ENCODE data around the gene WDR59. TPM values are rescaled to one million over a fixed set of nuclear protein-coding genes. Genes with fewer than 3 reads are reported as not detected.
A peak's percentile ranks its signal among the peaks of the same experiment; 100 is the strongest.
"Not testable (repeated sequence)": the region's sequence is repeated elsewhere in the genome, so short reads cannot be mapped to it uniquely, and the experiment has no call there.

Gene WDR59
- total RNA-seq, 2 donors from 2014 or later = 35.7 to 42.9 TPM

GRCh38 chr16:74990832-74991231 is 5.9 kb upstream of the WDR59 start:
- intact Hi-C loops (cut with DNase I) = no loop called here
- ATAC-seq (no peak), DNase-seq (no peak)

DNA sequence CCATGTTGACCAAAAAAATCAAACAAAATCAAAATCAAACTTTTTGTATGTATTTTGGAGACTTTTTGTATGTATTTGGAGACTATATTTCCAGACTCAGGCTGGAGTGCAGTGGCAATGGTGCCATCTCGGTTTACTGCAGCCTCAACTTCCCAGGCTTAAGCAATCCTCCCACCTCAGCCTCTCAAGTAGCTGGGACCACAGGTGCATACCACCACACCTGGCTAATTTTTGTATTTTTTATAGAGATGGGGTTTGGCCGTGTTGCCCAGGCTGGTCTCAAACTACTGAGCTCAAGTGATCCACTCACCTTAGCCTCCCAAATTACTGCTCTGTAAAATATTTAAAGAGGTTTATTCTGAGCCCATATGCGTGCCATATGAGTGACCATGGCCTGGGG is 4.9 kb upstream of the WDR59 start:
- ATAC-seq; intact Hi-C loops (cut with DNase I); DNase-seq: not testable (repeated sequence)

- DNase-seq (no peak), ATAC-seq (no peak)
- intact Hi-C loops (cut with DNase I) = no loop called here
Observed at GRCh38 chr16:74987027-74987681, 2.2 kb upstream of the WDR59 start.

- DNase-seq (no peak), ATAC-seq (no peak)
- intact Hi-C loops (cut with DNase I) = no loop called here
Observed at GRCh38 chr16:74984194-74984528, 762 bp downstream of the WDR59 start.

GRCh38 chr16:74982256-74982655 is 2.7 kb downstream of the WDR59 start:
- intact Hi-C loops (cut with DNase I) = no loop called here
- DNase-seq (no peak), ATAC-seq (no peak)

DNA sequence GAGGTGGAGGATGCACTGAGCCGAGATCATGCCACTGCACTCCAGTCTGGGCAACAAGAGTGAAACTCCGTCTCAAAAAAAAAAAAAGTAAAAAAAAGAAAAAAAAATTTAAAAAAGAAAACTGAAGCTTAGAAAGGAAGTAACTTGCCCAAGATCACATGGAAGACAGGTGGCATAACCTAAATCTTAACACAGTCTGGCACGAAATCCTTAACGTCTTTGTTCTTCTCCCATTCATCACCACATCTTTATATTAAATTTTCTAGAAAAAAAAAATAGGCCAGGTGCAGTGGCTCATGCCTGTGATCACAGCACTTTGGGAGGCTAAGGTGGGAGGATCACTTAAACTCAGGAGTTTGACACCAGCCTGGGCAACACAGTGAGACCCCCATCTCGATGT is 9.3 kb downstream of the WDR59 start:
- intact Hi-C loops (cut with DNase I) = no loop called here
- ATAC-seq (no peak), DNase-seq (no peak)

- intact Hi-C loops (cut with DNase I) = no loop called here
Observed at GRCh38 chr16:74973304-74973703, 11.6 kb downstream of the WDR59 start.

DNA sequence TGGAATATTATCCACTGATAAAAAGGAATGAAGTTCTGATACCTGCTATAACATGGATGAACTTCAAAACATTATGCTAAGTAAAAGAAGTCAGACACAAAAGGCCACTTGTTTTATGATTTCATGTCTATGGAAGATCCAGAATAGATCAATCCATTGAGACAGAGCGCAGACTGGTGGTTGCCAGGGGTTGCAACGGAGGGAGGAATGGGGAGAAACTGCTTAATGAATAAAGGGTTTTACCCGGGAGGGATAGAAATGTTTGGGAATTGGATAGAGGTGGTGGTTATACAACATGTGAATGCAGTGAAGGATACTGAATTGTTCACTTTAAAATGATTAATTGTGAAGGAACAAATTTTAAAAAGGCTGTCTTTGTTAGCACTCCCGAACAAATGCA is 30.2 kb downstream of the WDR59 start:
- no peak for DNase-seq
- intact Hi-C loops (cut with DNase I) = no loop called here
- no peak for ATAC-seq

More at GRCh38 chr16:74973304-74973703, 11.6 kb downstream of the WDR59 start:
- DNase-seq (no peak), ATAC-seq (no peak)

GRCh38 chr16:74951681-74952080 is 33.2 kb downstream of the WDR59 start:
- ATAC-seq = no peak
- no peak for DNase-seq
- intact Hi-C loops (cut with DNase I) = no loop called here

DNA sequence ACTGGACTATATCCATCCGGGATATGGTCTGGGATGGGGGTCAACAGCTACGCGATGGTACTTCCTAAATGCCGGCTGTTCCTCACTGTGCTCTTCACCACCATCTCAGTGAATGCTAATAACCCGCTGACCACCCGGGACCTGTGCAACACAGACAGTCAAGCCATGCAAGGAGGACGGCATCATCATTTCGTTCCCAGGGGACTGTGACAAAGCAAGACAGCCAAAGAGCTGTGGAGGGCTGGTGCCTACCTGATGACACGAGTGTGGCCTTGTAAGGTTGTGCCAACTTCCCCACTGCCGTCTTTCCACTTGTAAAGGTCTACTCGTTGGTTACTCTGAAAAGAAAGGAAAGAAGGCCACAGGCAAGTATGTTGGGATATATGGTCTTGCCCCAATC is 33.7 kb downstream of the WDR59 start:
- no peak for DNase-seq
- intact Hi-C loops (cut with DNase I) = no loop called here
- no peak for ATAC-seq

DNA sequence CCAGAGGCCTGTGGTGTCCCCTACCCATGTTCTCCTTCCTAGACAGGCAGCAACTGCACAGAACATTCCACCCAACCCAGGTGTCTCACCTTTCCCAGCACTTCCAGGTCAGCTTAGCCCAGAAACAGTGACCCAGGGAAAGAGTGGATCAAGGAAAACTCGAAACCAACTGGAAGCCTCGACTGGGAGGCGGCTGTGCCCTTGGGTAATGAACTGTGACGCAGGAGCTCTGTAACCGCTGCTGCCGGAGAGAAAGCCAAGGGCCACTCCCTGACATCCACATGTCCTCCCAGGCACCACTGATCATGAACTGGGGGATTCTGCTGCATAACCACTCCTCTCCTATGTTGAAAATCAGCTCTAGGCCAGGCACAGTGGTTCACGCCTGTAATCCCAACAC is 34.4 kb downstream of the WDR59 start:
- DNase-seq = no peak
- intact Hi-C loops (cut with DNase I) = no loop called here
- ATAC-seq = no peak

GRCh38 chr16:74949309-74949708 is 35.6 kb downstream of the WDR59 start:
- no peak for DNase-seq
- intact Hi-C loops (cut with DNase I) = no loop called here
- no peak for ATAC-seq

GRCh38 chr16:74944466-74944865 is 40.5 kb downstream of the WDR59 start:
- no peak for ATAC-seq
- intact Hi-C loops (cut with DNase I) = no loop called here
- DNase-seq = no peak

- no peak for DNase-seq
- intact Hi-C loops (cut with DNase I) = no loop called here
- peak; percentile 53 to 57 for ATAC-seq
Observed at GRCh38 chr16:74942977-74943918, 41.7 kb downstream of the WDR59 start.

GRCh38 chr16:74942566-74942965 is 42.4 kb downstream of the WDR59 start:
- intact Hi-C loops (cut with DNase I) = no loop called here
- DNase-seq (no peak), ATAC-seq (peak; percentile 19 to 35)

DNA sequence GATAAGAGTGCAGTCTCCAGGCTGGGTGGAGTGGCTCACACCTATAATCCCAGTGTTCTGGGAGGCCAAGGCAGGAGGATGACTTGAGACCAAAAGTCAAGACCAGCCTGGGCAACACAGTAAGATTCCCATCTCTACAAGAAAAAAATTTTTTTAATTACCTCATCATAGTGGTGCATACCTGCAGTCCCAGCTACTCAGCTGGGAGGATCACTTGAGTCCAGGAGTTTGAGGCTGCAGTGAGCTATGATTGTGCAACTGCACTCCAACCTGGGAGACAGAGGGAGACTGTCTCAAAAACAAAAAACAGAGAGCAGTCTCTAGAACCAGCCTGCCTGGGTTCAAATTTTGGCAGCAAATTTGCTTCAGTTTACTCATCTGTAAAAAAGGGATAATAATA is 45.2 kb downstream of the WDR59 start:
- intact Hi-C loops (cut with DNase I) = no loop called here
- no peak for ATAC-seq
- no peak for DNase-seq

DNA sequence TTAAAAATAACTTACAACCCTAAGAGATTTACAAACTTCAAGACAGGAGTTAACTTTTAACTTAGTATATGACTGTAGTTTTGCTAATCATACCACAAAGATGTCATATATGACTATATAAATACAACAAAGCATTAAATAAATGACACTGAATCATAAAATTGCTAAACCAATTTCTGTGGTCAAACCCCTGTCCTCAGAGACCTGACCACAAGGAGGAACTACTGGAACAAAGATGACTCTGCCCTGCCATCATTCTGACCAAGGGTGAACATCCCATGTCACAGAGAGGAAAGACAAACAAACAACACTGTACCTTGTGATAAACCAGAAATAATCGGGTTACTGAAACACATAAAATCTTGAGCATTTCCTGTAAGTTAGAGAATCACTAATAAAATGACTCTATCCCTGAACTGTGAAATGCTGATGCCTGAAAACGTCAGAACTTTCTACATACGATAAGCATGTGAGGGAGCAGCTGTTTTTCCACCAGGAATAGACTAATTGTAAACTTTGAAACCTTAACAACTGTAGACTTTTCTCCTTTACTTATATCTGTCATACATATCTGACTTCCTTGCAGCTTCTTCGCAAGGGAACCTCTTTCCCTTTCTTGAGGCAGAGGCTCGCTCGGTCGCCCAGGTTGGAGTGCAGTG is 47.9 kb downstream of the WDR59 start:
- no peak for DNase-seq
- intact Hi-C loops (cut with DNase I) = no loop called here
- no peak for ATAC-seq

- intact Hi-C loops (cut with DNase I) = no loop called here
- no peak for DNase-seq
- no peak for ATAC-seq
Observed at GRCh38 chr16:74931445-74931844, 53.5 kb downstream of the WDR59 start.

GRCh38 chr16:74929636-74930035 is 55.3 kb downstream of the WDR59 start:
- ATAC-seq (no peak), DNase-seq (no peak)
- intact Hi-C loops (cut with DNase I) = no loop called here

DNA sequence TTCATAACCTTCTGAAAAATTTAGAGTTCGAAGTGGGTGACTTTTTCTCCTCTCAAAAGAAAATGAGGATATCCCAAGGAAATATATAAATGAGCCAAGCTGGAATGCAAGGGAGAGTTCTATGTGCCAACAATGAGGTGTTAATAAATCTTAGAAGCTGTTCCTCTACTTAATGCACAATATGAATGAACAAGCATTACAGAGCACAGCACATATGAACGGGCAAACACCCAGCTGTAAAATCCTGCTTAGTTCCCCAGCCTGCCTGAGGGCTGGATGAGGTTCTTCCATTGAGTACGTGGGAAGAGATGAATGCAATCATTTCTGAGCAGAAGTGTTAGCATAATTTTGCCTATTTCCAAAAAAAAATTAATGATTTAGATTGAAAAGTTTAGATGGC is 58.1 kb downstream of the WDR59 start:
- DNase-seq (no peak), ATAC-seq (no peak)
- intact Hi-C loops (cut with DNase I) = no loop called here
